NCI-H1105 treated with DMSO at 0.1 percent for 48 hours (cell line): ENCODE measurements around the gene GOLGA6L4.
"Not testable (repeated sequence)": the region's sequence is repeated elsewhere in the genome, so short reads cannot be mapped to it uniquely, and the experiment has no call there.

Experiments used
- DNase-seq: peaks from one replicate; lab custom pipeline; 2025; lab: John Stamatoyannopoulos, UW

Gene GOLGA6L4, protein sequence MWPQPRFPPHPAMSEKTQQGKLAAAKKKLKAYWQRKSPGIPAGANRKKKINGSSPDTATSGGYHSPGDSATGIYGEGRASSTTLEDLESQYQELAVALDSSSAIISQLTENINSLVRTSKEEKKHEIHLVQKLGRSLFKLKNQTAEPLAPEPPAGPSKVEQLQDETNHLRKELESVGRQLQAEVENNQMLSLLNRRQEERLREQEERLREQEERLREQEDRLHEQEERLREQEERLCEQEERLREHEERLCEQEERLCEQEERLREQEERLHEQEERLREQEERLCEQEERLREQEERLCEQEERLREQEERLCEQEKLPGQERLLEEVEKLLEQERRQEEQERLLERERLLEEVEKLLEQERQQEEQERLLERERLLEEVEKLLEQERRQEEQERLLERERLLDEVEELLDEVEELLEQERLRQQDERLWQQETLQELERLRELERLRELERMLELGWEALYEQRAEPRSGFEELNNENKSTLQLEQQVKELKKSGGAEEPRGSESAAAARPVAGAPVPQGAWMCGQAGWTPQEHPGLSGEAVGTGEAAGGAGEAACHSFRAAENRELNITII

DNA sequence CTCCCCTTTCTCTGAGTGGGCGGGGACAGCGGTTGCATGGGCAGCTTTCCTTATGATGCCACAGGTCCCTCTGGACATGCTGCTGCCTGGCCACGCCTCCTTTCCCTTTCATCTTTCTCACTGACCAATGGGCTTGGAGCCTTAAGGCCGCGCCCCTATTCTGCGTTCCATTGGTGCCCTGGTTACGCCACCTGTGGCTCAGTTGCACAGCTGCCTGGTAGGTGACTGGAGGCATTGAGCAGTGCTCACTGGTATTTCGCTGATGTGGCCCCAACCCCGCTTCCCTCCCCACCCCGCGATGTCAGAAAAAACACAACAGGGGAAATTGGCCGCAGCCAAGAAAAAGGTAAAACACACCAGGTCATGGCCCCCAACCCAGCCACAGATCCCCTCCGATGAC is at the start of gene GOLGA6L4:
Gene GOLGA6L4, plus strand, starts transcription at position 201 of the 400 bp plus-strand sequence. Its CDS starts 62 bp downstream, at position 263.
- DNase-seq: not testable (repeated sequence)

DNA sequence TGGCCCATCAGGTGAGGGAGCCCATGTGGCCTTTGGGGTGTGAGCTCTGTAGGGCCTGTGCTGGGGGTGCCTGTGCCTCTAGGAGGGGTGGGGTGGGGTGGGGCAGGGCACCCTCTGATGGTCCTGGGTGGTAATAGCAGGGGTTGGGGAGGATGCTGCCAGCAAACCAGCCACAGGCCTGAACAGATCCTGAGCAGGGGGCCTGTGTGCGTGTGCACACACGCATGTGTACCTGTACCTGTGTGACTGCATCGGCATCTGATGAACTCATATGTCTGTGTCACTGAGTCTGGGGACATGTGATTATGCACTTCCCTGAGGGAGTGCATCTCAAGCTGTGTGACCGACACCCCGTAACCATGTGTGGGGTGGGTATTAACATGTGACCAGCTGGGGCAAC is 42.6 kb upstream of the GOLGA6L4 start:
- DNase-seq: not testable (repeated sequence)

- not testable (repeated sequence) for DNase-seq
Observed at GRCh38 chr15:84195603-84196002, 40.0 kb upstream of the GOLGA6L4 start.

DNA sequence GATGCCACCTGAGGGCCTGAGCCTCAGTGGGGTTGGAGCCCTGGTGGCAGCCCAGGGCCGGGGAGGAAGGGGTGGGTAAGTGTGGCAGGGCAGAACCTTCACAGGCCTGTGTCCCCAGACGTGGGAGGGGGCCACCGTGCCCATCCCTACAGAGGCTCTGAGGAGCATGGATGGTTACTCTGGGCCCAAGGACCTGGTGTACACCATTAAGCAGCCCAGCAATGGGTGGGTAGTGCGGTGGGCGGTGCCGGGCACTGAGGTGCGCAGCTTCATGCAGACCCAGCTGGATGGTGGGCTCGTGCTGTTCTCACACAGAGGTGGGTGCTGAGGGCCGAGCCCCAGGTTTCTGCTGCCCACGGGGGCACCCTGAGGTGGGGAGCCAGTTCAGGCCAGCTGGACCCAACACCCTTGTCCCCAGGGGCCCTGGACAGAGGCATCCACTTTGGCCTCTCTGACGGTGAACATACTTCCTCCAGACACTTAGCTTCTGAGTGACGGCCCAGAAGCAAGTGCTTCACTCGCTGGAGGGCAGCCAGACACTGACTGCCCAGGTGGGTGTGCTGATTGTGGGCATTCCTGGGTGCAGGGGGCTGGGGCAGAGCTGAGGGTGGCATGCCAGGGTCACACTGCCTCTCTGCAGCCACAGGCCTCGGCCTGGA is 38.9 kb upstream of the GOLGA6L4 start:
- DNase-seq: not testable (repeated sequence)

DNA sequence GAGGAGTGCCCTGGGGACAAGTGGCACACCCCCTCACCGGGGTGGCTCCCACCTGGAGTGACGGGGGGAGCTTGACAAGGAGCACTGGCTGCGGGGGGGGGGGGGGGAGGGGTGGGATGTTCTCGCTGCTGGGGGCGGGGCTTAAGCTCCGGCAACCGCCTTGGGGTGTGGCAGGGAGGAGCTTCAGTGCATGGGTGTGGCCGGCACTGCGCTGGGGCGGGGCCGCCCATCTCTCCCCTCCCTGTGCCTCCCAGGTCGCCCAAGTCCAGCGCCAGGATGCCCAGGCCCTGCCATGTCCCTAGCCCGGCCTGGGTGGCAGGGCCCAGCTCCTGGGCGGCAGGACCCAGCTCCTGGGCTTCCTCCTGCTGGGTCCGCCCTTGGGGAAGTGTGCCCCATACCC is 35.7 kb upstream of the GOLGA6L4 start:
- DNase-seq: not testable (repeated sequence)

GRCh38 chr15:84246441-84246840 is 10.9 kb downstream of the GOLGA6L4 start:
- not testable (repeated sequence) for DNase-seq
